ENCODE data around the gene ZFAND3.

Gene ZFAND3

DNA sequence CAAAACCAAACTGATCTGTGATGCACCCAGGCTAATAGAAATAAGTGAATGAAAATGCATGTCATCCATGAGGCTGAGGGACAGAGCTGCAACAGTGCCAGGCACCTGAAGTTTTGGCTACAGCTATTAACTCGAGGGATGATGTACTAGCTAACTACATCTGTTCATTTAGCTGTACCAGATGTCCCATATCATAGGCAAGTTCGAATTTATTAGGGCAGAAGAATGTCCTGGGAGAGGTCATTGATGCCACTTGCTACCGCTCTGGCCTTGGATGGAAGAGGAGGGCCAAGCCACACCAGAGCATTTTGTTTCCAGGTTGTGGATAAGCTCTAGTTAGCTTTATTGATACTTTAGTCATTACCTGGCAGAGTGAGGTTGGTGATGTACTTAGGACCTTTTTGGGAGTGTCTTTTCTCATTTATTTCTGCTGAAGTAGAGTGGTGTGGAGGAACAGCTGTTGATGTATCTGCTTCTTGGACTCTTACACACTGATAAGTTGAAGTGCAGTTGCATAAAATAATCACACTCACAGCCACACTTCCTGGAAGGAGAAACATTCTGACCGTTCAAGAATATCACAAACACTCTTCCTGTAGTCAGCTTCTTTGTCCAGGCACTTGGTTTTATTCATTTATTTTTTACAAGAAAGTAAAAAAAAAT, 8.2 kb downstream of the ZFAND3 start:
- DNase-seq (ENCODE audit: low read depth in 3 of 3), result no peak

DNA sequence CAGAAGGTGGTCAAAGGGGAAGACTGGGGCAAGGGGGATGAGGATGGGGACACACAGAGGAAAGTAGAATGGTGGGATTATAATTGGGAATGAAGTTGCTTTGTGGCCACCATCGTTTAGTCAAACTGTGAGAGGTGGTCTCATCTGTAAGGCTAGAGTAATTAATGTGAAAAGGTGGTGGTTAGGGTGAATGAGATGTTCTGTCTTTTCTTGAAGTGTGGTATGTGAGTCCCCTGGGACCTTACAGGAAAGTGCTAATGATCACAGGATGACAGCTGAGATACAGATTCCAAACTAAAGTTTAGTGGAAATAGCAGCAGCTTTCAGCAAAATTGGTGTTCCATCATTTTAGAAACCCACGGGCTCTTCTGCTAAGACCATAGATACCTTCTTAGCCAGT, 10.7 kb downstream of the ZFAND3 start:
- no peak for DNase-seq (ENCODE audit: low read depth in 3 of 3)

DNA sequence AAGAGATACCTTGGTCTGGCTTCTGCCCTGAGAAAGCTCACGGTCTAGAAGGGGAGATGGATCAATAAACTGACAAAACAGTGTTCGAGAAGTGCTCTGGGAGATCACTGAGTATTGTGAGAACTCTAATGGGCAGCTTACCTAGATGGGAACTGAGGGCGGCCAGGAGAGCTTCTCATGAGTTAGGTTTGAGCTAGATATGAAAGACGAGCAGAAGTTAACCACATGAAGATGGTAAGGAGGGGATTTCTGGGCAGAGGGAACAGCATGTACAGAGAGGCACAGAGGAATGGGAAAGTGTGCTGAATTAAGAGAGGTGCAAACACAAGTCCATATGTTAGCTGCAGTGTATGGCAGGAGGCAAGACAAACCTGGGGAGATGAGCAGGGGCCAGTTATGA, 11.9 kb downstream of the ZFAND3 start:
- no peak for DNase-seq (ENCODE audit: low read depth in 3 of 3)

DNA sequence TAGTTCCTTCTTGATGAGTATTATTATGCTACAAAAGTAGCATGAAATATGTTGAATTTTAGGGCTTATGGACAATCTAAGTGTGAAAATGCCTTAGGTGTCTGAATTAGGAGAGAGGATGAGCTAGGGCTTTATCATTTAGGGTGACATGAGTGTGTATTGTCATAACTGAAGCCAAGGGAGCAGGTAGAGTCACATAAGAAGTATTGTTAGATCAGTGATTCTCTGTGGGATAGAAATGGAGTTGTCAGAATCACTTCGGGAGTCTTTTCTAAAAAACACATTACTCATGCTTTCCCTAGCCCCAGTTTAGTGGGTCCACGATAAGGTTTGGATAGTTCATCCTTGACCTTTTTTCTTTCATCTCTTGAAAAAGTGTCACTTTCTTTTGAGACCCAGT, 16.4 kb downstream of the ZFAND3 start:
- DNase-seq (ENCODE audit: low read depth in 3 of 3), result no peak

DNA sequence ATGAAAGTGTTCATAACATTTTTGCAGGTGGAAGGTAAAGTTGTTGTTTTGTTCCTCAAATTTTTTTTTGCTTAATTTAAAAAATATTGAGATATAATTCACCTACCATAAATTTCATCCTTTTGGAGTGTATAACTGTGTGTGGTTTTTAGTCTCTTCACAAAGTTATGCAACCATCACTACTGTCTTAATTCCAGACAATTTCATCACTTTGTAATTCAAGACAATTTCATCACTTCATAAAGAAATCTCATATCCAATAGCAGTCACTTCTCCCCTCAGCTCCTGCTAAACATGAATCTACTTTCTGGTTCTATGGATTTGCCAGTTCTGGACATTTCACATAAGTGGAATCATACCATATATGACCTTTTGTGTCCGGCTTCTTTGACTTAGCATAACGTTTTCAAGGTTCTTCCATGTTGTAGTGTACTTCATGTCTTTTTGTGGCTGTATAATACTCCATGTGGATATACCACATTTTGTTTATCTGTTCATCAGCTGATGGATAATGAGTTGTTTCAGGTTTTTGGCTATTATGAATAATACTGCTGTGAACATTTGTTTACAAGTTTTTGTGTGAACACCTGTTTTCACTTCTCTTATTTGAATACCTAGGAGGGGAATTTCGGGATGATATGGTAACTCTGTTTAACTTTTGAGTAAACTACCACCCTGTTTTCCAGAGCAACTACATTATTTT, 18.8 kb downstream of the ZFAND3 start:
- DNase-seq (ENCODE audit: low read depth in 3 of 3), result no peak

DNA sequence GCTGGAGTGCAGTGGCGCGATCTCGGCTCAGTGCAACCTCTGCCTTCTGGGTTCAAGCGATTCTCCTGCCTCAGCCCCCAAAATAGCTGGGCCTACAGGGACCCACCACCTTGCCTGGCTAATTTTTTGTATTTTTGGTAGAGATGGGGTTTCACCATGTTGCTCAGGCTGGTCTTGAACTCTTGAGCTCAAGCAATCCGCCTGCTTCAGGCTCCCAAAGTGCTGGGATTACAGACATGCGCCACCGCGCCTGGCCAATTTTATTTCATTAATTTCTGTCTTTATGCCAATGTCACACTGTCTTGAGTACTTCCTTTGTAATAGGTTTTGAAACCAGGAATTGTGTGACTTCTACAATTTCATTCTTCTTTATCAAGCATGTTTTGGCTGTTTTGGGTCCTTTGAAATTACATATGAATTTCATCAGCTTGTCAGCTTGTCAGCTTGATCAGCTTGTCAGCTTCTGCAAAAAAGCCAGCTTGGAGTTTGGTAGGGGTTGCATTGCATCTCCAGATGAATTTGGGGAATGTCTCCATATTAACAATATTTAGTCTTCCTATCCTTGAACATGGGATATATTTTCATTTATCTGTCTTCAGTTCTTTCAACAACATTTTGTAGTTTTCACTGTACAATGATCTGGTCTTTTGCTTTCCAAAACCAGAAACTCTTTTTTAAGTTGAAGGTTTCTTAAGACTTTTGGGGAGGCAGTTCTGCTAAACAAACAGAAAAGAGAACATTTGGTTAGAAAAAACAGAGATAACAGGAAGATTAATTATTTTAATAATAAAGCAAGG, 20.8 kb downstream of the ZFAND3 start:
- DNase-seq (ENCODE audit: low read depth in 3 of 3), result no peak

DNA sequence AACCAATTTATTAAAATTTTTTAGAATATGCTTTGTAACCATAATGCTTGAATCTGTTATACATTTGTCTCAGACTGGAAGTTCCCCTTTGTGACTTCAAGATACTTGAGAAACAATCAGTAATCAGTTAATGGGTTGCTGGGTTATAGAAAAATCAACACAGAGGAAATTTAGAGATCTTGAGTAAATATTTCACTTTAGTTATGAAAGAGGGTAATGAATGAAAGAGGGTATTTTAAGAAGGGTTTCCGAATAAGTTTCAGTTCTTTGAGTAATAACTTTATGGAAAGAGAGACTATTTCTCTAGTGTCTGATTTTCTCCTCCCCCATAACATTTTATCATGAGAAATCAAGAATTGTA, 21.4 kb downstream of the ZFAND3 start:
- DNase-seq (ENCODE audit: low read depth in 3 of 3), result no peak

DNA sequence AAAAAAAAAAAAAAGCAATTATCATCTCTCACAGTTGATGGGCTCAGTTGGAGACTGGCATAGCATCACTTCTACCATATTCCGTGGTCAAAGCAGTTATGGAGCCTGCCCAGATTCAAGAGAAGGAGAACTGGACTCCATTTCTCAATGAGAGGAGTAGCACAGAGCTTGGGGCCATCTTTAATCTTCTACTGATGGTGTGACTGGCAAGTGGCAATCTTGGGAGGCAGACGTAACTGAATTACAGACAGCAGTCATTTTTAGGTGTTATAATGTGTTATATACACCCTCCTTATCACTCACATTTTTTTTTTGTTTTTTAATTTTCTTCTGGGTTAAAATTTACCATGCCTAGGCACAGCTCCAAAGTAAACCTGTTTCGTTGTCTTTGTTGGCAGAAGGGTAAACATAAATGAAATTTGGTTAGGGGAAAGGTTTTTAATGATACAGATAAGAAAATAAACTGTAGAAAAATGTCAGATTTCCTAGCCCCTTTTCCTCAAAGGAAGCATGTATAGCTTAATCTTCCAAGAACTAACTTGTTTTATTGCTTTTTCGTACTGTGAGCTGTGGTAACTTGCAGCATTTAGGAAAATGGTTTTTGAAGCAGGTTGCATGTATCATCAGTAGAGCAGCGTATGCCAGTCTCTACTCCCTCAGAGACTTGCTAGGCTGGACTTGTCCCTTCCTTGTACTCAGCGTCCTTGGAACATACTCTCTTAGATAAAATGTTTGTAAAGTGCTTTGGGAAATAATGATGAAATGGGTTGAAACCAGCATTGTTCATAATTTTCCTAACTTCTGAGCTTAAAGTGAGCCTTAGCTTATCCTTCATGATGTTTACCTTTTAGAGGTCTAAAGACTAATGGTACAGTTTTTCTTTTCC, 25.7 kb downstream of the ZFAND3 start:
- no peak for DNase-seq (ENCODE audit: low read depth in 3 of 3)

DNA sequence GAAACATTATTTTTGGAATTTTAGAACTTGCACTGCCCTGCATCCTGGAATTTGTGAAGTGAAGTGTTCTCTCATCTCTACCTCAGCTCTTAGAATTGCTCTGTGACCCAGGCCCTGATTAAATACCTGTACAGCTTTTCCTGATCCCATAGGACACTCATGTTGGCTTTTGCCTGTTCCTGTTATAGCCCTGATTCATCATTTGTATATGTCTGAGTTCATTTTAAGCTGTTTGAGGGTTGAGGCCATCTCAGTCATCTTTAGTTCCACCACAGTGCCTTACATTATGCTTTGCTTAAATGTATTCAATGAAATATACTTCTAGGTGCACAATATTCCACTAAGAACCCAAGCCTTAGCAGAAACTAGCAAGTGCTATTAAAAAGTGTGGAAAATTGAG, 26.4 kb downstream of the ZFAND3 start:
- DNase-seq (ENCODE audit: low read depth in 3 of 3), result no peak

DNA sequence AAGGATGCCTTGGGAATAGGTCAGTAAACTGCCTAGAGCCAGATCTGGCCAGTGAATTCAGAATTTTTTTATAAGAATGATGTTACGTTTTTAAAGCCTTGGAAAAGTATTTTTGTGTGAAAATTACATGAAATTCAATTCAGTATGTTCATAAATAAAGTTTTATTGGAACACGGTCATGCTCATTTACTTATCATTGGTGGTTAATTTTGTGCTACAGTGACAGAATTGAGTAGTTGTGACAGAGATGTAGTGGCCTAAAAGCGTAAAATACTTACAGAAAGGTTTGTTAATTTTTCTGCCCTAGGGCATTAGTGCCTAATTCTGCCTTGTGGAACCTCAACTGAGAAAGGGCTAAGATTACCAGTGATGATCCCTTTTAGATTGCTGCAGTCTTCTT, 28.2 kb downstream of the ZFAND3 start:
- DNase-seq (ENCODE audit: low read depth in 3 of 3), result no peak

DNA sequence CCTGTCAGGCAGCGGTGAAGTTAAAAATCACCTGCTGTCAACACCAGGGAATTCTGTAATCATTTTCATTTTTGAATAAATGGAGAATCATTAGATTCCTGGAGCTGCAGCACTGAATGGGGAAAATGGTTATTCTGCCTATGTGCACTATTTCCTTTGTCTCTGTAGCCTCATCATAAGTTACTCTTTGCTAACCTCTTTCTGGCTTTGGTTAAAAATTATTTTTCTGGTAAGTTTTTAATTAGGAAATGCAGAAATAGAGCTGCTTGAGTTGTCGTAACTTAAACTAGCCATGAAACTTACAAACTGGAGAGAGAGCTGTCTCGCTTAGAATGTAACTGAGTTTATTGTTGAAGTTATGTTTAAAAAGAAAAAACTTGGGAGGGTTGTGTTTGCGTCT, 28.8 kb downstream of the ZFAND3 start:
- no peak for DNase-seq (ENCODE audit: low read depth in 3 of 3)

DNA sequence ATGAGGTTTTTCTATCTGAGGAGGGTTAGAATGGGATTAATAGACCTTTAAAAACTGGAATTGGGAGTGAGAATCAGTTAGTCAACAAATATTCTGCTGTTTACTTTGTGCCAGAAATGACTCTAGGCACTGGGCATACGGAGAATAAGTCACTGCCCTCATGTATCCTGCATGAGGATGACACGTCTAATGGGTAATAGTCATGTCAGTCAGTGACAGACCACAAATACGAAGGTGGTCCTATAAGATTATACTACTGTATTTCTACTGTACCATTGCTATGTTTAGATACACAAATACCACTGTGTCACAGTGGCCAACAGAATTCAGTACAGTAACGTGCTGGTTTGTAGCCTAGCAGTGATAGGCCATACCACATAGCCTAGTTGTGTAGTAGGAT, 30.7 kb downstream of the ZFAND3 start:
- no peak for DNase-seq (ENCODE audit: low read depth in 3 of 3)

DNA sequence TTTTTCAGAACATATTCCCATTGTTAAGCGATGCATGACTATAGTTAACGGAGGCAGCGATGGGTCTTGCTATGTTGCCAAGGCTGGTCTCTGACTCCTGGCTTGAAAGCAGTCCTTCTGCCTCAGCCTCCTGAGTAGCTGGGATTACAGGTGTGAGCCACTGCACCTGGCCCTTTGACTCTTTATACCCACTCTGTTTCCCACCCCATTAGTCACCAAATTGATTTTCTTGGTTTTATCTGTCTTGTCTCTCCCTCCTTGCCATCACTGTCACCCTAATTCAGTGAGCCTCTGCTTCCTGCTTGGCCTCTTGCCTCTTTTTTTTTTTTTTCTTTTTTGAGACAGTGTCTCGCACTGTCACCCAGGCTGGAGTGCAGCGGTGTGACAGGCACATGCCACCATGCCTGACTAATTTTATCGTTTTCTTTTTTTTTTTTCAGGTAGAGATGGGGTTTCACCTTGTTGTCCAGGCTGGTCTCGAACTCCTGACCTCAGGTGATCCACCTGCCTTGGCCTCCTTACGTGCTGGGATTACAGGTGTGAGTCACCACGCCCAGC, 31.3 kb downstream of the ZFAND3 start:
- no peak for DNase-seq (ENCODE audit: low read depth in 3 of 3)

DNA sequence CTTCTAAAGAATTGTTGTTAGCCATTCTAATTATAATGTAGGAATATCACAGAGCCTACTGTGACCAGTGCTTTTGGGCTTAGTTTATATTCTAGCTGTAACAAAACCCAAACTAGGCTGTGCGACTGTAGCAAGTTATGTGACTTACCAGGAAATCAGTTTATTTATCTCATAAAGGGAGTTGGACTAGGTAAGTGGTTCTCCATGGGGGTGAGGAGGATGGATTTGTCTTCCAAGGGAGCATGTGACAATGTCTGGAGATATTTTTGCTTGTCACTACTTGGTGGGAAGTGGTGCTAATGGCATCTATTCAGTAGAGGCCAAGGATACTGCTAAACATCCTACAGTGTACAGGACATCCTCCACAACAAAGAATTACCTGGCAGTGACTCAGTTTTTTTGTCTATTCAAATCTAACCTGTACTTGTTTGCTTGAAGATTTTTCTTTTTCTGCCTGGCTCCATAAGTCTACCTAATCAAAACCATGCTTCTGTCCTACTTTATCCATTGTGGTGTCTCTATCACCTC, 32.5 kb downstream of the ZFAND3 start:
- no peak for DNase-seq (ENCODE audit: low read depth in 3 of 3)

DNA sequence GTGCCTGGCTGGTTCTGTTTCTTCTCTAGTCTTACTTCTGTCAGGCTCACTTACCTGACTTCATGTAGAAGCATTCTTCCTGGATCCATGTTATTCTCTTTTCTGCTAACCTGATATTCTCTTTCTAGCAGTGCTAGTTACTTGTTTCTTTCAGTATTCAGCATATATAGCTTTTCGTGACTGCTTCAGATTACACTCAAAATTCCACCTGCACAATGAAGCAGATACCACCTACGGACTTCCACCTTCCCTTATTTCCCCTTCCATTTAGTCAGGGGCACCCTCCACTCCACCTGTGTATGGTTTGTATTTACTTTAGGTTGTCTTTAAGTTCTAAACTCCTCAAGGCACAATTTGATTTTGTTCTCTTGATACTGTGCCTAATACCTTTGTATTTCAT, 36.8 kb downstream of the ZFAND3 start:
- no peak for DNase-seq (ENCODE audit: low read depth in 3 of 3)

DNA sequence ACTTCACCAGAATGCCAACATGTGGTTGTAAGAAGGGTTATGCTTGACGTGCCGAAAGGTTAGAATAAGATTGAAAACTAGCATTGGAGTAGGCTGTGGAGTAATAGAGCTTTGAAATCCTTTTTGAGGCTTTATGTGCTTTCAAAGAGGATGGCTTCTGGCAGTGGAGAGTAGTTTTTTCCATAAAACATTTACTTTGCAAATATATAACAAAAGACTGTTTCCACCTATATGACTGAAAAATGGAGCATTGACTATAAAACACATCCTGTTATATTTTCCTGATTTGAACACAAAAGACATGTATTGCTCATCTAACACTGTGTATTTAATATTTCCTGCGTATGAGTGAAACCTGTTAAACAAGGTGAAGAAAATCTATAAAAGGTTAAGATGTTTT, 38.8 kb downstream of the ZFAND3 start:
- DNase-seq (ENCODE audit: low read depth in 3 of 3), result no peak

DNA sequence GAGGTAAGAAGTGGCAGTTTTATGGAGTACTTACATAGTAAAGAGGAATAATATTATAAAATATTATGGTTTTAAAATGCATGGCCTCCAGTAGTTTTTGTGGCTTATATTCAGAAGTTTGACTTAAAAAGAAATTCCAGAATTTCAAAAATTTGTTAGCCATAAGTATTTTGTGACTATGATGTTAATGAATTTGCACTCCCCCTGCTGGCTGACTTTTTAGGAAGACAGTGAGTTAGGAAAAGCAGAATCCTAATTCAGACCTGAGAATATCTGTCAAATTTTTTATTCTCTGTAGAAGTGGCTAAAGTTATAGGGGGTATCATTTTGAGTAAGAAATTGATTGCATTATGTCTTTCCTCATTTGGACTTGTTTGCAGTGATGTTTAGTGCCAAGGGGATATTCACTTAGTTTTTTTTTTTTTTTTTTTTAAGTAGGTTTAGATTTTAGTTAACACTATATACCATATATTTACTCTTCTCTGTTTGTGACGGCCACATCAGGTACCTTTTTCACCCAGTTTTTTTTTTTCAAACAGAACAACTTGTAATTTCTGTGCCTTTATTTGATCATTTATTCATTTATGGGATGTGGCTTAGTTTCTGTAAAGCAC, 40.8 kb downstream of the ZFAND3 start:
- no peak for DNase-seq (ENCODE audit: low read depth in 3 of 3)

DNA sequence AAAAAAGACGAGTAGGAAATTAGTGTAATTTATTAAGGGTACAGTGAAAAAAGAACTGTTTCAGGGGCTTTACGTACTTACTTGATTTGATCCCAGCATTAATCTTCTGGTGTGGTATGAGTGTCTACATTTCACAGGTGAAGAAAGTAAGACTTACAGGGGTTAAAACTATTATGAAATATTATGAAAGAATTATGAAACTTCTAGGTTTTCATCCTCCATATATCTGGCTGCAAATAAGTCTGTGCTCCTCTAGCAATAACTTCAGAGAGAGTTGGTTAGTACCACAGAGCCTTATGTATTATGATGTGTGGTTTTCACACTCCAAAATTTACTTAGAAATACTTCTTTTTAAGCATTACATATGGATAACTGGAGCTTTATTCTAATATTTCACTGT, 41.9 kb downstream of the ZFAND3 start:
- no peak for DNase-seq (ENCODE audit: low read depth in 3 of 3)

DNA sequence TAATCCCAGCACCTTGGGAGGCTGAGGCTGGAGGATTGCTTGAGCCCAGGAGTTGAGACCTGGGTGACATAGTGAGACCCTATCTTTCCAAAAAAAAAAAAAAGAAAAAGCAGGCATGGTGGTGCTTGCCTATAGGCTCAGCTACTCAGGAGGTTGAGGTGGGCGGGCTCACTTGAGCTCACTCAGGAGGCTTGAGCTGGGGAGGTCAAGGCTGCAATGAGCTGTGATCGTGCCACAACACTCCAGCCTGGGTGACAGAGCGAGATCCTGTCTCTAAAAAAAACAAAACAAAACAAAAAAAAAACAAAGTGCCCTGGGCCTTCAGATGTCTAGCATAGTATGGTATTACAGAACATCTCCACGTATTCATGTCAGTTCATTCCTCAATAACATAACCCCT, 42.9 kb downstream of the ZFAND3 start:
- DNase-seq (ENCODE audit: low read depth in 3 of 3), result no peak

DNA sequence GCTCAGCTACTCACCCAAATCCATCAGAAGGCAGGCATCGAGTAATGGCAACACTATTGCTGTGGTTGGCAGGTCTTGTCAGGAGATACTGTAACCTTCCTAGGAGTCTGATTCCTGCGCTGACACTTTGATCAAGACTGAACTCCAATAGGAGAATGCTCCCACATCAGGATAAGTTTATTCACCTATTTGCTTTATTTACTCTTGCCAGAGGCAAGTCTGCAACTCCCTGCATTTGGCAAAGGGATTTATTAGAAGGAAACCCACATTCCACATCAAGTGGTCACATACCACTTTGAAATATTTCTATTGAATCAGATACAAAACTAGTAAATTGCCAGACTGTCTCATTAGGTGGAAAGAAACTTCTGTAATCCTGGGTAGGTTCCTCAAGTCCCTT, 43.5 kb downstream of the ZFAND3 start:
- no peak for DNase-seq (ENCODE audit: low read depth in 3 of 3)

DNA sequence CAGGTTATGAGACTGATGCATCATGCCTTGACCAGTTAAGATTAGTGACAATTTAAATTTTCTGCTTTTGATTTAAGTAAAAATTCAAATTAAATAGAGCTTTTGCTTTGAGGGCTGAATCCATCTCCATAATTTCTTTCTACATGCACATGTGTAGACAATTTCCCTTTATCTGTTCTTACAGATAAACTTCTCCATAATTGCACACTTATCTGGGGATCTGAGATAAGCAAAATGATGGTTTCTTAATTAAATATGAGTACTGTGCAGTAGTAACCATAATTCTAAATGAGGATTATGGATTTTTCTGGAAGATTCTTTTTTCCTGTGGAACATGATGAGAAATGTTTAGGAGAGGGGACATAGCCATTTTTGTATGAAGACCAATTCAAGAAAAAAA, 44.7 kb downstream of the ZFAND3 start:
- no peak for DNase-seq (ENCODE audit: low read depth in 3 of 3)
